ENCODE data around the gene HNF1A. TPM values are rescaled to one million over a fixed set of nuclear protein-coding genes. Genes with fewer than 3 reads are reported as not detected.

HNF1A gene
- total and polyA plus RNA-seq, 10 of the 15 experiments (the other 5 are each of a cell fraction or from before 2014, with no cell fraction given): 0.10 TPM; not detected in 9

GRCh38 chr12:121004253-121004815, 26.0 kb downstream of the HNF1A start (continued):
- no peak for TF ChIP-seq ZNF207 (IDR thresholded peaks at IDR 0.05; ENCODE audit: borderline replicate concordance)
- no peak for TF ChIP-seq PML (IDR thresholded peaks at IDR 0.05; ENCODE audit: low read length)
- TF ChIP-seq PRDM15 (CRISPR knock-in tag; IDR thresholded peaks at IDR 0.05): no peak
- no peak for TF ChIP-seq MYB (IDR thresholded peaks at IDR 0.05; ENCODE audit: borderline replicate concordance, low read depth, low read length)
- no peak for TF ChIP-seq TBL1XR1 (IDR thresholded peaks at IDR 0.05; ENCODE audit: low read depth, low read length)
- TF ChIP-seq ZBTB11 (CRISPR knock-in tag; IDR thresholded peaks at IDR 0.05): no peak
- TF ChIP-seq ATF2 (IDR thresholded peaks at IDR 0.05; ENCODE audit: low read length): no peak
- no peak for TF ChIP-seq NFXL1 (IDR thresholded peaks at IDR 0.05; ENCODE audit: borderline replicate concordance)
- TF ChIP-seq BHLHE40 (IDR thresholded peaks at IDR 0.05; ENCODE audit: borderline replicate concordance in 1 of 2, low read depth in 2 of 2, low read length in 1 of 2): no peak
- no peak for TF ChIP-seq ZNF24 (IDR thresholded peaks at IDR 0.05)
- no peak for TF ChIP-seq RAD51 (IDR thresholded peaks at IDR 0.05)

Data from GM12878 (cell line).